Caki2 (cell line): ENCODE measurements around the gene CIITA. TPM values are rescaled to one million over a fixed set of nuclear protein-coding genes. Genes with fewer than 3 reads are reported as not detected.

ENCODE experiments used
- DNase-seq: peaks from one replicate; pipeline ENCODE4 v3.0.0-alpha.2; 2015; ENCODE audit warnings: low read depth
- in situ Hi-C: cut with HindIII; loops from 2 replicates; pipeline ENCODE4 v1.10.0; 2016; ENCODE audit warnings: low sequenced_read_pairs, low pct_unique_long_range_greater_than_20kb, mixed read lengths
- total RNA-seq: library from RNA; depleted of rRNA; stranded (reverse); fragments of >200 nt; shearing (Covaris generic); gene quantifications from 2 replicates; pipeline ENCODE4 v1.2.3, GENCODE V29; 2014; ENCODE audit warnings: low replicate concordance

CIITA gene
- total RNA-seq, 1 experiment from 2014 or later: not detected

DNA sequence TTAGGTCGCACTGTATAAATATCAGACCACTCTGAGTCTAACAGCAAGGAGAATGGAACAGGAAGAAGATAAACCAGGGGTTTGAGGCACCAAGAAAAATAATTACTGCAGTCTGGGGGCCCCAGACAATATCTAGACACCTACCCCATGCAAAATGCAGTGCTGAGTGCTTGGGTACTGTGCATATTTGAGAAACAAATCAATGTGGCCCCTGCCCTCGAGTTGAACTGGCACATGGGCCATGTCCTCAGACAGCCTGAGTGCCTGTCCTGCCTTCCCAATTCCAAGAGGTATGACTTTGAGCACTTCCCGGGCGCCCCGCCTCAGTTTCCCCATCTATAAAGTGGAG is 6.2 kb upstream of the CIITA start:
- no peak for DNase-seq
- in situ Hi-C loops: no loop called here

DNA sequence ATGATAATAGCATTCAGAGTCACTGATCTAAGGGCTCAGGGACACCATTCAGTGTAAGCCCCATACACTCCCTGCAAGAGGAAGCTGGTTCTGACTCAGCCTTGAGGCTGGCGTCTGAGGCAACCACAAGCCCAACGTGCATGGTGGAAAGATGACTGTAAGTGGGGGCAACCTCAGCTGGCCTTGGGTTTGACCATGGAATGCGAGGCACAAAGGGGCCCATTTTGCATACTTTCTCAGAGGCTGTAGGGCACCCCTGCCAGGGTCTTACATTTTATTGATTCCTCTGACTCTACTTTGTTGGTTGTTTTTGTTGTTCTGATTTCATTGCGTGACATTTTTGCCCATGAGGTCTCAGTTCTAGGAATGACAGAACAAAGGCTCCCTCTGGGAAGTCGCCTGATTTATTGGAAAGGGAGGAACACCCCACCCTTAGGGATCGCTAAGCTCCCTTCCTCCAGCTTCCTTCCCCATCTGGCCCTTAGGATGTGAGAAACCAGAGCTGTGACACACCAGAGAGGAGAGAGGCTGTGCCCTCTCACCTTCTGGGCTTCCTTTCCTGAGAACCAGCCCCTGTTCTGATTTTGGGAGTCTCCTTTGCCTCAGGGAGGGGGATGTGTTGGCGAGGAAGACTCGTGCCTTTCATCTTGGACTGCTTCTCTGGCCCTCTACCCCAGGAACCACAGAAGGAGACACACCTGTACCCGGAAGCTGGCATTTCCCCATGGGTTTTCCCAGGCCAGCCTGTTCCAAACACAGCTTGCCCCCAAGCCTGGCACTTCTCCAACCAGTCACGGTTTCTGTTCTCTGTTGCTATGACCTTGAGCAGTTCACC is 5.6 kb upstream of the CIITA start:
- no peak for DNase-seq
- in situ Hi-C loops: no loop called here

- no peak for DNase-seq
- in situ Hi-C loops: no loop called here
These were observed 687 bp upstream of the CIITA start for GRCh38 chr16:10876315-10876714.

GRCh38 chr16:10877472-10877946 is 507 bp downstream of the CIITA start:
- in situ Hi-C loops: no loop called here
- DNase-seq: no peak

GRCh38 chr16:10878328-10878643 is 1.3 kb downstream of the CIITA start:
- in situ Hi-C loops: no loop called here
- no peak for DNase-seq

GRCh38 chr16:10878644-10879501 is 1.9 kb downstream of the CIITA start:
- in situ Hi-C loops: no loop called here
- DNase-seq: no peak

- DNase-seq: no peak
- in situ Hi-C loops: no loop called here
These were observed 2.9 kb downstream of the CIITA start for GRCh38 chr16:10879681-10880589.

- in situ Hi-C loops: no loop called here
- DNase-seq: no peak
These were observed 3.8 kb downstream of the CIITA start for GRCh38 chr16:10880594-10881452.

- DNase-seq: no peak
- in situ Hi-C loops: no loop called here
These were observed 4.6 kb downstream of the CIITA start for GRCh38 chr16:10881479-10882030.

- in situ Hi-C loops: no loop called here
- no peak for DNase-seq
These were observed 6.0 kb downstream of the CIITA start for GRCh38 chr16:10883004-10883403.

DNA sequence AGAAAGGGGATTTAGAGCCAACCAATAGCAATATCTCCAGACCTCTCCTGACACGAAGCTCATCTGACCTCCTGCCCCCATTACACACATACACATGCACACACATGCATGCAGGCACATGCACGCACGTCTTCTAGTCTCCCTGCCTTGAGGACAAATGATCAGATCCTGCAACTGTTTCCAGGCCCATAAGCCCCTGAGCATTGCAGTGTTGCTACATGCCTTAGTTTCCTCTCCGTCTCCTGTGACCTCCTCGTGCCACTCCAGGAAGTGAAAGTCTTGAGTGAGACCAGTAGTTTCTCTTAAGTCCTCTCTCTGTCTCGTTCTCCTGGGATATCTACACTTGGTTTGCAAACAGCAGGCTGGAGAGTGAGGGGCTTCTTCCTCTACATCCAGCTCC is 8.2 kb downstream of the CIITA start:
- in situ Hi-C loops: no loop called here

GRCh38 chr16:10888320-10888937 is 11.4 kb downstream of the CIITA start:
- in situ Hi-C loops: no loop called here

More for the DNA sequence above, 8.2 kb downstream of the CIITA start:
- no peak for DNase-seq

DNA sequence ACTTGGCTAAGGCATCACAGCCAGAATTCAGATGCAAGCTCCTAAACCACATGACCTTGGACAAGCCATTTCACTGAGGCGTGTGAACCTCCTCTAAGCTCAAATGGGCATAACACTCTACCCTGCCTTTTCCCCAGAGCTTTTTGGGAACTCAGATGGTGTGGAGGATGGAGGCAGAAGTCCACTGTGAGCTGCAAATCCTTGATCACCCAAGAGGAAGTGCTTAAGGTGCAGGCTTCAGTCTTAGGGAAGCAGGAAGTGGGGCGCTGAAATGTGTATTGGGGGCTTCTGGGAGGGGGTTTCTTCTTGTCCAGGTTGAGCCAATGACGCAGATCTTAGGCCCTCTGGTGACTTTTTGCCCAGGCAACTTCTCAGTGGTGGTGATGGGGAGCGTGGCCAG is 12.9 kb downstream of the CIITA start:
- DNase-seq: no peak
- in situ Hi-C loops: no loop called here

More at GRCh38 chr16:10888320-10888937, 11.4 kb downstream of the CIITA start:
- DNase-seq: no peak

GRCh38 chr16:10892782-10893318 is 15.8 kb downstream of the CIITA start:
- in situ Hi-C loops: no loop called here
- DNase-seq: no peak

DNA sequence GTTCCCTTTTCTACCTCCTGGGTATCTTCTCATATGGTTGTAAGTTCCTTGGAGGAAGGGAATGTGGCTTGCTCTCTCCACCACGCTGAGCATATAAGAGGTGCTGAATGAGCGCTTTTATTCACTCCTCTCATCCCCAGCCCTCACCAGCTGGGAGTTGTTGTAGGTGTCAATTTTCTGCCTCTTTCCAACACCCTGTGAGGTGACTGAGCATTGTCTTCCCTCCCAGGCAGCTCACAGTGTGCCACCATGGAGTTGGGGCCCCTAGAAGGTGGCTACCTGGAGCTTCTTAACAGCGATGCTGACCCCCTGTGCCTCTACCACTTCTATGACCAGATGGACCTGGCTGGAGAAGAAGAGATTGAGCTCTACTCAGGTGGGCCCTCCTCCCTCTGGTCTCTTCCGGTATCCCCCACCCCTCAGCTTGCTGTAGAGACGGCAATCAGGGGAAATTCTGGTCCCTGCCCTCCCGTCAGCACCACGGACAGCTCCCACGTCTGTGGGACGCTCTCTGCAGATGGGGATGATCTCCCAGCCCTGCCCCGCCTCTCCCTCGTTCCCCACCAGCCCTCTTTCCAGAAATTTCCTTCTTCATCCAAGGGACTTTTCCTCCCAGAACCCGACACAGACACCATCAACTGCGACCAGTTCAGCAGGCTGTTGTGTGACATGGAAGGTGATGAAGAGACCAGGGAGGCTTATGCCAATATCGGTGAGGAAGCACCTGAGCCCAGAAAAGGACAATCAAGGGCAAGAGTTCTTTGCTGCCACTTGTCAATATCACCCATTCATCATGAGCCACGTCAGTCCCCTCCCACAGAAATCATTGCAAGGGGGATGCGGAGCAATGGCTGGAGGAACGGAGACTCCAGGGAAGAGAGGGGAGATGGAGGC is 18.3 kb downstream of the CIITA start:
- peak; percentile 40 for DNase-seq

GRCh38 chr16:10896165-10896564 is 19.2 kb downstream of the CIITA start:
- no peak for DNase-seq
- in situ Hi-C loops: no loop called here

More for the DNA sequence above, 18.3 kb downstream of the CIITA start:
- in situ Hi-C loops: no loop called here
